DND-41 (cell line): Measurements from ENCODE around the gene SCAPER.

Experiments
- ATAC-seq: fragments of 200-7000 bp; cut with Tn5 transposase; 3 replicates; pipeline ENCODE4 v1.9.1; 2021; ENCODE audit warnings: low read depth; ENCODE audit not compliant: insufficient read depth
- DNase-seq: peaks from one replicate; pipeline ENCODE4 v3.0.0-alpha.2; 2020
- H2AFZ ChIP-seq: 2 replicates; pipeline ENCODE4 v1.6.0; 2012; ENCODE audit warnings: low read depth, low read length
- H3K27ac ChIP-seq: 2 replicates; pipeline ENCODE4 v1.5.1; 2012; ENCODE audit warnings: low read length, inconsistent platforms
- H3K27me3 ChIP-seq: fragments of 200-600 bp; sonication (generic); 2 replicates; pipeline ENCODE4 v1.6.0; 2012; ENCODE audit warnings: low read length, mild to moderate bottlenecking, inconsistent platforms; ENCODE audit not compliant: insufficient read depth, poor library complexity
- H3K36me3 ChIP-seq: 2 replicates; pipeline ENCODE4 v1.5.1; 2012; ENCODE audit warnings: low read length, inconsistent platforms; ENCODE audit not compliant: insufficient read depth
- H3K4me1 ChIP-seq: 2 replicates; pipeline ENCODE4 v1.5.1; 2012; ENCODE audit warnings: mild to moderate bottlenecking, low read length; ENCODE audit not compliant: insufficient read depth
- H3K4me2 ChIP-seq: 2 replicates; pipeline ENCODE4 v1.6.0; 2012; ENCODE audit warnings: mild to moderate bottlenecking, moderate library complexity, low read length, inconsistent platforms; ENCODE audit not compliant: insufficient read depth
- H3K4me3 ChIP-seq, 2 experiments: fragments of 200-600 bp in 1 of 2; shearing (Covaris generic) in 1 of 2; 2 replicates each; pipeline ENCODE4 v1.5.1; 2012 to 2016; ENCODE audit warnings: inconsistent platforms in 2 of 2, low read length in 2 of 2, mild to moderate bottlenecking in 2 of 2, low read depth in 1 of 2, moderate library complexity in 1 of 2
- H3K79me2 ChIP-seq: 2 replicates; pipeline ENCODE4 v1.6.0; 2012; ENCODE audit warnings: low read length, inconsistent platforms; ENCODE audit not compliant: insufficient read depth
- H3K9ac ChIP-seq: 2 replicates; pipeline ENCODE4 v1.6.0; 2012; ENCODE audit warnings: low read depth, mild to moderate bottlenecking, inconsistent platforms, low read length, moderate library complexity
- H3K9me3 ChIP-seq: 2 replicates; pipeline ENCODE4 v1.5.1; 2012; ENCODE audit warnings: low read length, moderate library complexity, mild to moderate bottlenecking, inconsistent platforms; ENCODE audit not compliant: insufficient read depth, severe bottlenecking
- H4K20me1 ChIP-seq: 2 replicates; pipeline ENCODE4 v1.6.0; 2012; ENCODE audit warnings: low read length; ENCODE audit not compliant: insufficient read depth
- CTCF ChIP-seq: IDR thresholded peaks from 2 replicates; pipeline ENCODE4 v1.5.1; 2012; ENCODE audit warnings: borderline replicate concordance, low read length, moderate library complexity, mild to moderate bottlenecking; ENCODE audit not compliant: poor library complexity, severe bottlenecking; ENCODE audit errors: extremely low read depth
- EZH2 ChIP-seq: IDR thresholded peaks from 3 replicates; pipeline ENCODE4 v1.6.1; 2012; ENCODE audit warnings: borderline replicate concordance, low read depth, mild to moderate bottlenecking, moderate library complexity, low read length, inconsistent platforms; ENCODE audit not compliant: severe bottlenecking

The SCAPER gene

GRCh38 chr15:76340803-76341365 lies 564.3 kb downstream of the SCAPER start:
- Histone ChIP-seq H3K4me3 (no peak overlapping the region), H3K27ac (no peak overlapping the region), H4K20me1 (no peaks in the 10 kb centered on the region), H3K4me2 (no peak overlapping the region), H3K27me3 (peaks cover 3% of the 10 kb centered on the region), H2AFZ (no peak overlapping the region), H3K4me1 (no peaks in the 10 kb centered on the region), H3K79me2 (no peaks in the 10 kb centered on the region), H3K9me3 (no peaks in the 10 kb centered on the region), H3K36me3 (no peaks in the 10 kb centered on the region), H3K9ac (no peak overlapping the region)
- TF ChIP-seq EZH2 (no peak), CTCF (no peak)
- ATAC-seq, result no peak
- no peak for DNase-seq

GRCh38 chr15:76340198-76340802 lies 564.8 kb downstream of the SCAPER start:
- H3K9me3 ChIP-seq, result no peaks in the 10 kb centered on the region
- TF ChIP-seq EZH2, result no peak
- no peak for TF ChIP-seq CTCF
- H3K36me3 ChIP-seq, result no peaks in the 10 kb centered on the region
- H3K9ac ChIP-seq, result no peak overlapping the region
- no peak overlapping the region for H3K4me3 ChIP-seq
- no peaks in the 10 kb centered on the region for H3K79me2 ChIP-seq
- no peaks in the 10 kb centered on the region for H4K20me1 ChIP-seq
- no peak for ATAC-seq
- no peak overlapping the region for H3K4me2 ChIP-seq
- DNase-seq, result no peak
- H3K27me3 ChIP-seq, result peaks cover 3% of the 10 kb centered on the region
- no peak overlapping the region for H2AFZ ChIP-seq
- no peaks in the 10 kb centered on the region for H3K4me1 ChIP-seq
- no peak overlapping the region for H3K27ac ChIP-seq

GRCh38 chr15:76339305-76340197 lies 565.6 kb downstream of the SCAPER start:
- DNase-seq, result no peak
- no peak overlapping the region for H3K4me2 ChIP-seq

More at GRCh38 chr15:76339305-76340197, 565.6 kb downstream of the SCAPER start:
- H3K9ac ChIP-seq, result no peak overlapping the region
- H3K79me2 ChIP-seq, result no peaks in the 10 kb centered on the region
- no peak for TF ChIP-seq CTCF
- TF ChIP-seq EZH2, result no peak
- H3K9me3 ChIP-seq, result no peaks in the 10 kb centered on the region
- H2AFZ ChIP-seq, result no peak overlapping the region
- H3K4me3 ChIP-seq, result no peak overlapping the region
- no peaks in the 10 kb centered on the region for H4K20me1 ChIP-seq
- no peak for ATAC-seq
- H3K27ac ChIP-seq, result no peak overlapping the region
- H3K27me3 ChIP-seq, result peaks cover 3% of the 10 kb centered on the region
- no peaks in the 10 kb centered on the region for H3K4me1 ChIP-seq
- no peaks in the 10 kb centered on the region for H3K36me3 ChIP-seq
